Calu3 (cell line): ENCODE measurements around the gene KCTD21. TPM values are rescaled to one million over a fixed set of nuclear protein-coding genes. Genes with fewer than 3 reads are reported as not detected.

Experiments used
- BruUV-seq: library from RNA; stranded (reverse); fragments of 400-500 nt; replicated peaks from 2 replicates; lab custom pipeline; 2021; lab: Mats Ljungman, UMichigan
- CTCF ChIA-PET: fragments of 300-600 bp; sonication (Branson Sonifier 250); formaldehyde crosslinking; loops from one replicate; lab custom pipeline; 2022; ENCODE audit warnings: antibody characterized with exemption; lab: Charles Lee
- DNase-seq: peaks from one replicate; pipeline ENCODE4 v3.0.0; 2022
- H3K27ac Mint-ChIP-seq: one replicate; pipeline ENCODE4 v1.8.0; 2022; ENCODE audit warnings: mixed read lengths; ENCODE audit not compliant: unreplicated experiment
- H3K27me3 Mint-ChIP-seq: one replicate; pipeline ENCODE4 v1.8.0; 2022; ENCODE audit warnings: mixed read lengths; ENCODE audit not compliant: unreplicated experiment
- H3K36me3 Mint-ChIP-seq: one replicate; pipeline ENCODE4 v1.8.0; 2022; ENCODE audit warnings: mild to moderate bottlenecking, moderate library complexity, mixed read lengths; ENCODE audit not compliant: insufficient read depth, unreplicated experiment
- H3K4me1 Mint-ChIP-seq: one replicate; pipeline ENCODE4 v1.8.0; 2022; ENCODE audit warnings: mild to moderate bottlenecking, low read depth, mixed read lengths; ENCODE audit not compliant: unreplicated experiment
- H3K4me3 Mint-ChIP-seq: one replicate; pipeline ENCODE4 v1.8.0; 2022; ENCODE audit warnings: mild to moderate bottlenecking, low read depth, moderate library complexity, mixed read lengths; ENCODE audit not compliant: unreplicated experiment
- H3K9me3 Mint-ChIP-seq: one replicate; pipeline ENCODE4 v1.8.0; 2022; ENCODE audit warnings: low read depth, mixed read lengths; ENCODE audit not compliant: unreplicated experiment
- CTCF ChIP-seq: fragments of 200-600 bp; IDR thresholded peaks from one replicate; pipeline ENCODE4 v1.8.0; 2022; ENCODE audit warnings: antibody characterized with exemption; ENCODE audit not compliant: unreplicated experiment
- intact Hi-C: fragments of 100-400 bp; cut with micrococcal nuclease; formaldehyde crosslinking; loops from one replicate; pipeline ENCODE4 v1.10.0; 2022; ENCODE audit not compliant: unreplicated experiment
- total RNA-seq: library from RNA; stranded (reverse); gene quantifications from 2 replicates; pipeline ENCODE4 v1.2.3, GENCODE V29; 2022

Gene KCTD21
- total RNA-seq, 1 experiment from 2014 or later = 8.5 TPM

- Mint-ChIP-seq H3K4me3 (no peak overlapping the region), H3K9me3 (no peaks in the 10 kb centered on the region), H3K27me3 (no peaks in the 10 kb centered on the region), H3K36me3 (peaks cover 6% of the 10 kb centered on the region), H3K4me1 (no peaks in the 10 kb centered on the region), H3K27ac (no peak overlapping the region)
- TF ChIP-seq CTCF = no peak
- CTCF ChIA-PET = no interaction called here
- BruUV-seq = no TSS peak
- DNase-seq = no peak
- intact Hi-C loops = no loop called here
Measured at GRCh38 chr11:78147807-78148206, 40.6 kb downstream of the KCTD21 start.

- no peak overlapping the region for H3K27ac Mint-ChIP-seq
- H3K27me3 Mint-ChIP-seq = no peaks in the 10 kb centered on the region
- no peaks in the 10 kb centered on the region for H3K9me3 Mint-ChIP-seq
- no TSS peak for BruUV-seq
- CTCF ChIA-PET = interaction anchor here (0.6 kb wide), 1 partner anchor 38 kb away, joined by 3 read pairs; no protein-coding TSS in a partner anchor
- H3K36me3 Mint-ChIP-seq = peaks cover 6% of the 10 kb centered on the region
- no peak for TF ChIP-seq CTCF
- no peak overlapping the region for H3K4me3 Mint-ChIP-seq
- no peak for DNase-seq
- intact Hi-C loops = no loop called here
- H3K4me1 Mint-ChIP-seq = no peaks in the 10 kb centered on the region
Measured at GRCh38 chr11:78145511-78146025, 42.9 kb downstream of the KCTD21 start.

GRCh38 chr11:78140392-78141077 lies 47.9 kb downstream of the KCTD21 start:
- CTCF ChIA-PET = no interaction called here
- peak overlapping the region; percentile 83 for H3K4me3 Mint-ChIP-seq
- BruUV-seq = no TSS peak
- H3K4me1 Mint-ChIP-seq = peaks cover 13% of the 10 kb centered on the region
- TF ChIP-seq CTCF = no peak
- H3K36me3 Mint-ChIP-seq = peaks cover 35% of the 10 kb centered on the region
- no peaks in the 10 kb centered on the region for H3K27me3 Mint-ChIP-seq
- DNase-seq = no peak
- H3K9me3 Mint-ChIP-seq = no peaks in the 10 kb centered on the region
- intact Hi-C loops = no loop called here
- H3K27ac Mint-ChIP-seq = peak overlapping the region; percentile 55

GRCh38 chr11:78139422-78140391 lies 48.7 kb downstream of the KCTD21 start, which contains the start of gene ALG8:
TSS of gene ALG8 (minus strand) at chr11:78139626. CDS start at chr11:78139588, 38 bp downstream.
- H3K4me3 Mint-ChIP-seq = peak within 1 kb of the TSS; percentile 83
- no peaks in the 10 kb centered on the region for H3K9me3 Mint-ChIP-seq
- TF ChIP-seq CTCF = no peak
- CTCF ChIA-PET = interaction anchor here (0.8 kb wide), 1 partner anchor 61 kb away, joined by 4 read pairs; no protein-coding TSS in a partner anchor
- H3K36me3 Mint-ChIP-seq = peaks cover 38% of the 10 kb centered on the region
- intact Hi-C loops = no loop called here
- H3K27ac Mint-ChIP-seq = peak within 1 kb of the TSS; percentile 62
- TSS peak; percentile 86 for BruUV-seq
- DNase-seq = peak; percentile 95
- H3K27me3 Mint-ChIP-seq = no peaks in the 10 kb centered on the region
- peaks cover 17% of the 10 kb centered on the region for H3K4me1 Mint-ChIP-seq
